Measurements from ENCODE around the gene PTPRM. TPM values are rescaled to one million over a fixed set of nuclear protein-coding genes. Genes with fewer than 3 reads are reported as not detected.

PTPRM gene
- total RNA-seq, 1 donor from 2014 or later, result 11.5 TPM

- Mint-ChIP-seq H3K27me3 (no peaks in the 10 kb centered on the region), H3K4me1 (no peaks in the 10 kb centered on the region), H3K4me3 (no peak overlapping the region), H3K9me3 (no peaks in the 10 kb centered on the region), H3K36me3 (ENCODE audit: low read depth) (no peaks in the 10 kb centered on the region), H3K27ac (no peak overlapping the region)
- DNase-seq, result no peak
- intact Hi-C loops (cut with micrococcal nuclease), result no loop called here
Measured at GRCh38 chr18:7691206-7691605, 124.1 kb downstream of the PTPRM start.

- H3K4me3 Mint-ChIP-seq, result no peak overlapping the region
- no peaks in the 10 kb centered on the region for H3K36me3 Mint-ChIP-seq (ENCODE audit: low read depth)
- DNase-seq, result no peak
- H3K4me1 Mint-ChIP-seq, result no peaks in the 10 kb centered on the region
- no peaks in the 10 kb centered on the region for H3K27me3 Mint-ChIP-seq
- H3K9me3 Mint-ChIP-seq, result no peaks in the 10 kb centered on the region
- no peak overlapping the region for H3K27ac Mint-ChIP-seq
- intact Hi-C loops (cut with micrococcal nuclease), result no loop called here
Measured at GRCh38 chr18:7696780-7697179, 129.7 kb downstream of the PTPRM start.

- Mint-ChIP-seq H3K9me3 (no peaks in the 10 kb centered on the region), H3K27ac (no peak overlapping the region), H3K36me3 (ENCODE audit: low read depth) (no peaks in the 10 kb centered on the region), H3K27me3 (no peaks in the 10 kb centered on the region), H3K4me3 (no peak overlapping the region), H3K4me1 (no peaks in the 10 kb centered on the region)
- intact Hi-C loops (cut with micrococcal nuclease), result no loop called here
- no peak for DNase-seq
Measured at GRCh38 chr18:7697306-7697705, 130.2 kb downstream of the PTPRM start.

GRCh38 chr18:7711495-7711894, 144.4 kb downstream of the PTPRM start:
- Mint-ChIP-seq H3K4me3 (no peak overlapping the region), H3K36me3 (ENCODE audit: low read depth) (no peaks in the 10 kb centered on the region), H3K27ac (no peak overlapping the region), H3K9me3 (peaks cover 18% of the 10 kb centered on the region), H3K4me1 (no peaks in the 10 kb centered on the region), H3K27me3 (no peaks in the 10 kb centered on the region)
- DNase-seq, result no peak
- intact Hi-C loops (cut with micrococcal nuclease), result no loop called here

GRCh38 chr18:7720395-7720794, 153.3 kb downstream of the PTPRM start:
- intact Hi-C loops (cut with micrococcal nuclease), result no loop called here
- Mint-ChIP-seq H3K27me3 (no peaks in the 10 kb centered on the region), H3K27ac (no peak overlapping the region), H3K4me1 (no peaks in the 10 kb centered on the region), H3K4me3 (no peak overlapping the region), H3K9me3 (peaks cover 6% of the 10 kb centered on the region), H3K36me3 (ENCODE audit: low read depth) (no peaks in the 10 kb centered on the region)
- no peak for DNase-seq

GRCh38 chr18:7721532-7721931, 154.4 kb downstream of the PTPRM start:
- no peaks in the 10 kb centered on the region for H3K27me3 Mint-ChIP-seq
- H3K36me3 Mint-ChIP-seq (ENCODE audit: low read depth), result no peaks in the 10 kb centered on the region
- intact Hi-C loops (cut with micrococcal nuclease), result no loop called here
- no peaks in the 10 kb centered on the region for H3K9me3 Mint-ChIP-seq
- H3K4me1 Mint-ChIP-seq, result no peaks in the 10 kb centered on the region
- DNase-seq, result no peak
- no peak overlapping the region for H3K27ac Mint-ChIP-seq
- H3K4me3 Mint-ChIP-seq, result no peak overlapping the region

- no peaks in the 10 kb centered on the region for H3K4me1 Mint-ChIP-seq
- no peaks in the 10 kb centered on the region for H3K27me3 Mint-ChIP-seq
- no peak for DNase-seq
- no peak overlapping the region for H3K27ac Mint-ChIP-seq
- H3K36me3 Mint-ChIP-seq (ENCODE audit: low read depth), result no peaks in the 10 kb centered on the region
- H3K4me3 Mint-ChIP-seq, result no peak overlapping the region
- intact Hi-C loops (cut with micrococcal nuclease), result no loop called here
- H3K9me3 Mint-ChIP-seq, result no peaks in the 10 kb centered on the region
Measured at GRCh38 chr18:7722955-7723354, 155.8 kb downstream of the PTPRM start.

GRCh38 chr18:7723558-7723957, 156.4 kb downstream of the PTPRM start:
- H3K4me3 Mint-ChIP-seq, result no peak overlapping the region

GRCh38 chr18:7725473-7725872, 158.4 kb downstream of the PTPRM start:
- no peaks in the 10 kb centered on the region for H3K9me3 Mint-ChIP-seq
- DNase-seq, result no peak
- H3K36me3 Mint-ChIP-seq (ENCODE audit: low read depth), result no peaks in the 10 kb centered on the region
- no peak overlapping the region for H3K4me3 Mint-ChIP-seq
- no peaks in the 10 kb centered on the region for H3K4me1 Mint-ChIP-seq
- no peaks in the 10 kb centered on the region for H3K27me3 Mint-ChIP-seq
- intact Hi-C loops (cut with micrococcal nuclease), result no loop called here
- no peak overlapping the region for H3K27ac Mint-ChIP-seq

More at GRCh38 chr18:7723558-7723957, 156.4 kb downstream of the PTPRM start:
- intact Hi-C loops (cut with micrococcal nuclease), result no loop called here
- H3K27me3 Mint-ChIP-seq, result no peaks in the 10 kb centered on the region
- H3K9me3 Mint-ChIP-seq, result no peaks in the 10 kb centered on the region
- DNase-seq, result no peak
- H3K27ac Mint-ChIP-seq, result no peak overlapping the region
- H3K36me3 Mint-ChIP-seq (ENCODE audit: low read depth), result no peaks in the 10 kb centered on the region
- no peaks in the 10 kb centered on the region for H3K4me1 Mint-ChIP-seq

GRCh38 chr18:7725897-7726296, 158.8 kb downstream of the PTPRM start:
- no peak for DNase-seq
- no peaks in the 10 kb centered on the region for H3K9me3 Mint-ChIP-seq
- H3K4me3 Mint-ChIP-seq, result no peak overlapping the region
- no peaks in the 10 kb centered on the region for H3K4me1 Mint-ChIP-seq
- no peak overlapping the region for H3K27ac Mint-ChIP-seq
- H3K27me3 Mint-ChIP-seq, result no peaks in the 10 kb centered on the region
- no peaks in the 10 kb centered on the region for H3K36me3 Mint-ChIP-seq (ENCODE audit: low read depth)
- intact Hi-C loops (cut with micrococcal nuclease), result no loop called here

GRCh38 chr18:7726522-7726921, 159.4 kb downstream of the PTPRM start:
- no peak for DNase-seq
- Mint-ChIP-seq H3K9me3 (no peaks in the 10 kb centered on the region), H3K4me1 (no peaks in the 10 kb centered on the region), H3K27ac (no peak overlapping the region), H3K4me3 (no peak overlapping the region), H3K27me3 (no peaks in the 10 kb centered on the region), H3K36me3 (ENCODE audit: low read depth) (no peaks in the 10 kb centered on the region)
- intact Hi-C loops (cut with micrococcal nuclease), result no loop called here

- Mint-ChIP-seq H3K27me3 (no peaks in the 10 kb centered on the region), H3K27ac (no peak overlapping the region), H3K4me3 (no peak overlapping the region), H3K36me3 (ENCODE audit: low read depth) (no peaks in the 10 kb centered on the region), H3K4me1 (no peaks in the 10 kb centered on the region), H3K9me3 (no peaks in the 10 kb centered on the region)
- DNase-seq, result no peak
- intact Hi-C loops (cut with micrococcal nuclease), result no loop called here
Measured at GRCh38 chr18:7727361-7728076, 160.4 kb downstream of the PTPRM start.

- Mint-ChIP-seq H3K27ac (no peak overlapping the region), H3K4me1 (no peaks in the 10 kb centered on the region), H3K36me3 (ENCODE audit: low read depth) (no peaks in the 10 kb centered on the region), H3K4me3 (no peak overlapping the region), H3K9me3 (no peaks in the 10 kb centered on the region), H3K27me3 (no peaks in the 10 kb centered on the region)
- intact Hi-C loops (cut with micrococcal nuclease), result no loop called here
- DNase-seq, result no peak
Measured at GRCh38 chr18:7728297-7728696, 161.2 kb downstream of the PTPRM start.

- Mint-ChIP-seq H3K36me3 (ENCODE audit: low read depth) (no peaks in the 10 kb centered on the region), H3K9me3 (peaks cover 2% of the 10 kb centered on the region), H3K27me3 (no peaks in the 10 kb centered on the region), H3K27ac (no peak overlapping the region), H3K4me1 (no peaks in the 10 kb centered on the region), H3K4me3 (no peak overlapping the region)
- DNase-seq, result no peak
- intact Hi-C loops (cut with micrococcal nuclease), result no loop called here
Measured at GRCh38 chr18:7729868-7730267, 162.8 kb downstream of the PTPRM start.

- Mint-ChIP-seq H3K27ac (no peak overlapping the region), H3K27me3 (no peaks in the 10 kb centered on the region), H3K4me3 (no peak overlapping the region), H3K4me1 (no peaks in the 10 kb centered on the region), H3K9me3 (peaks cover 3% of the 10 kb centered on the region), H3K36me3 (ENCODE audit: low read depth) (no peaks in the 10 kb centered on the region)
- intact Hi-C loops (cut with micrococcal nuclease), result no loop called here
- no peak for DNase-seq
Measured at GRCh38 chr18:7730682-7731081, 163.6 kb downstream of the PTPRM start.

Measured in activated CD4-positive, alpha-beta T cell treated with anti-CD3 and anti-CD28 coated beads, Interleukin-2, amount 10 ng/mL, durations not matched to agents 24 days and 14 days (primary cell).